LNCAP (cell line): ENCODE data around the gene NKAIN2.

ENCODE experiments used
- TF ChIP-seq, protein P1 (sequence below): fragments of 450-650 bp; IDR thresholded peaks from 2 replicates; pipeline ENCODE4 v1.5.1; 2017; ENCODE audit warnings: mild to moderate bottlenecking

Gene NKAIN2

GRCh38 chr6:123895806-123896205, 92.1 kb downstream of the NKAIN2 start:
- TF ChIP-seq, protein P1, sequence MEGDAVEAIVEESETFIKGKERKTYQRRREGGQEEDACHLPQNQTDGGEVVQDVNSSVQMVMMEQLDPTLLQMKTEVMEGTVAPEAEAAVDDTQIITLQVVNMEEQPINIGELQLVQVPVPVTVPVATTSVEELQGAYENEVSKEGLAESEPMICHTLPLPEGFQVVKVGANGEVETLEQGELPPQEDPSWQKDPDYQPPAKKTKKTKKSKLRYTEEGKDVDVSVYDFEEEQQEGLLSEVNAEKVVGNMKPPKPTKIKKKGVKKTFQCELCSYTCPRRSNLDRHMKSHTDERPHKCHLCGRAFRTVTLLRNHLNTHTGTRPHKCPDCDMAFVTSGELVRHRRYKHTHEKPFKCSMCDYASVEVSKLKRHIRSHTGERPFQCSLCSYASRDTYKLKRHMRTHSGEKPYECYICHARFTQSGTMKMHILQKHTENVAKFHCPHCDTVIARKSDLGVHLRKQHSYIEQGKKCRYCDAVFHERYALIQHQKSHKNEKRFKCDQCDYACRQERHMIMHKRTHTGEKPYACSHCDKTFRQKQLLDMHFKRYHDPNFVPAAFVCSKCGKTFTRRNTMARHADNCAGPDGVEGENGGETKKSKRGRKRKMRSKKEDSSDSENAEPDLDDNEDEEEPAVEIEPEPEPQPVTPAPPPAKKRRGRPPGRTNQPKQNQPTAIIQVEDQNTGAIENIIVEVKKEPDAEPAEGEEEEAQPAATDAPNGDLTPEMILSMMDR, result no peak

GRCh38 chr6:123896869-123897268, 93.2 kb downstream of the NKAIN2 start:
- TF ChIP-seq, protein P1, result no peak

DNA sequence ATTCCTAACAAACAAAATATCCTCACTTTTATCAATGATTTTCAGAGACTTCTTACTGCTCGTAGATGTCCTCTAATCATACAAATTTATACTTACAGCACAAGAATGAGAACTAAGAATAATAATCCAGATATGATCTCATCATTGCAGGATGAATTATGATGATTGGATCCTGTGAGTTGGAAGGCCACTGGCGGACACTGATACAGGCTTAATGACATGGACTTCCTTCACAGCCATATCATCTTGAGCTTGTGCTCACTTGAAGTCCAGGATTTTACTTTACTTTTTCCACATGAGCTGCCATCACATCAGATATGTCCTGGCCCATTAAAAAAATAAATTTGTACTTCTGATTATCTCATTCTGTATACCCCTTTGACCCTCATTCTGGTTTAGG, 94.3 kb downstream of the NKAIN2 start:
- TF ChIP-seq, protein P1, result no peak

DNA sequence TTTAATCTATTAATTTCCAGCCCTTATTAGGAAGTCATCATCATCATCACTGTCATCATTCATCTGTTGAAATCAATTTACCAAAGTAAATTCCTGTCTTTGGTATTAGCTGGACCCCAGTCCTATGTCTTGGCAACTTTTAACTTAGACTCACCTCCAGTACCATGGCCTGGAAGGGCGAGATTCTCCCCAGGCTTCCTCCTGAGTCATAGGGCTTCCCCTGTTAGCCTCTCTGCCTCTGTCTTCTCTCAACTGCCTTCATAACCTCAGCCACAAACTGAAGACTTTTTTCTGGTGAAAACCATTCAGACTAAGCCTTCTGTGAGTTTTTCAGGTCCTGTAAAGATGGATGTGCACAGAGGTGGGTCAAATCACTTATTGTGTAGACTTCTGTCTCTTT, 95.0 kb downstream of the NKAIN2 start:
- TF ChIP-seq, protein P1, result no peak

GRCh38 chr6:123899745-123900144, 96.1 kb downstream of the NKAIN2 start:
- TF ChIP-seq, protein P1, result no peak

GRCh38 chr6:123901436-123901835, 97.8 kb downstream of the NKAIN2 start:
- TF ChIP-seq, protein P1, result no peak

GRCh38 chr6:123902738-123903313, 99.2 kb downstream of the NKAIN2 start:
- TF ChIP-seq, protein P1, result no peak

- TF ChIP-seq, protein P1, result no peak
Observed at GRCh38 chr6:123904228-123904627, 100.6 kb downstream of the NKAIN2 start.
